ENCODE data around the gene IMPA2.
"Not testable (repeated sequence)": the region's sequence is repeated elsewhere in the genome, so short reads cannot be mapped to it uniquely, and the experiment has no call there.

Gene IMPA2

GRCh38 chr18:12056034-12056883 is 75.0 kb downstream of the IMPA2 start:
- DNase-seq, result no peak

DNA sequence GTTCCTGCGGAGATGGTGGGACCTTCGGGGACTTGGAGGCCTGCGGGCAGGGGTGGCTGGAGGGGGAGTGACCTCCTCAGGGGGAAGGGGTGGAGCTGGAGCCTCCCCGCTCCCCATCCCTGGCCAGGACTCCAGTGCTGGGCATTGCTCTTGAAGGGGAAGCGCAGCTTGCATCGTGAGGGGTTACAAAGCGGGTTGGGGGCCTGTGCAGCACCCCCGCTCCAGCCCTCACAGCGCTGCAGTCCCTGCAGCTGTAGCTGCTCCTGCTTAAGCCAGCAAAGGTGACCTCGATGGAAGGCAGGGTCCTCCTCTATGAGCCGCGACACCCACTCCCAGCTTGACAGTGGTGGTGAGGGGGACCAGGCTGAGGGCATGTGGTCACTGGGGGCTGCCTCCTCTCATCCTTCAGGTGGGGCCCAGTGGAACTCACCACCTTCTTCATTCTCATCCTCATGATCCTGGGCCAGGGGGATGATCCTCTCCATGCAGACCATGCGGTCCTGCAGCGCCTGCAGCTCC is 75.6 kb downstream of the IMPA2 start:
- DNase-seq, result no peak

- no peak for DNase-seq
Measured at GRCh38 chr18:12057419-12058039, 76.2 kb downstream of the IMPA2 start.

DNA sequence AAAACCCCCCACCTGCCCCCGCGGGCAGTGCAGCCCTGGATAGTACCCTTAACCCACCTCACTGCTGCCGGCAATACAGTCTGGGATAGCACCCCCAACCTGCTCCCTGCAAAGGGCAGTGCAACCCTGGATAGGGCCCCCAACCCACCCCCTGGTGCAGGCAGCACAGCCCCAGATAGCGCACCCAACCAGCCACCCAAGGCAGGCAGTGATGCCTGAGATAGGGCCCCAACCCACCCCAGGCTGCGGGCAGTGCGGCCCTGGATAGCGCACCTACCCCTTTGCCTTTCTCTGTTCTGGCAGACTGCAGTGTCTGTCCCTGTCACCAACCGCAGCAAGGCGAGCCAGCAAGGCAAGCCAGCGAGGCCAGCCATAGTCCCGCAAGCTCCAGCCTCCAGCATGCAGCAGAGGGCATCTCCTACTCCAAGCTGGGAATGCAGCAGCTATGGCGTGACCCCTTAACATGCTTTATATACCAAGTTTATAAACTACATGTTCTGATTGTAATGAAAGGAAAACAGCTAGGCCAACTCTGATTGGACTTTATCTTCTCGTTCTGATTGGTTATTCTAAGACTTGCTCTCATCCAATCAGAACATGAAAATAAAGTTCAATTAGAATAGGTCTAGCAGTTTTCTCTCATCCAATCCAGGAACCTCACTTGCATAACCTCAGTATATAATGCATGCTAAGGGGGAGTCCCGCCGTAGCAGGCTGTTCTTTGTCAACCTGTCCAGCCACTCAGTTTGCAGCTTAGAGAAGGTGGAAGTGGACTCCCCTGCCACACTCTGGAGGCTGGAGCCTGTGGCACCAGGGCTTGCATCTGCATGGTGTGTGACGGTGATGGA is 78.3 kb downstream of the IMPA2 start:
- no peak for DNase-seq

DNA sequence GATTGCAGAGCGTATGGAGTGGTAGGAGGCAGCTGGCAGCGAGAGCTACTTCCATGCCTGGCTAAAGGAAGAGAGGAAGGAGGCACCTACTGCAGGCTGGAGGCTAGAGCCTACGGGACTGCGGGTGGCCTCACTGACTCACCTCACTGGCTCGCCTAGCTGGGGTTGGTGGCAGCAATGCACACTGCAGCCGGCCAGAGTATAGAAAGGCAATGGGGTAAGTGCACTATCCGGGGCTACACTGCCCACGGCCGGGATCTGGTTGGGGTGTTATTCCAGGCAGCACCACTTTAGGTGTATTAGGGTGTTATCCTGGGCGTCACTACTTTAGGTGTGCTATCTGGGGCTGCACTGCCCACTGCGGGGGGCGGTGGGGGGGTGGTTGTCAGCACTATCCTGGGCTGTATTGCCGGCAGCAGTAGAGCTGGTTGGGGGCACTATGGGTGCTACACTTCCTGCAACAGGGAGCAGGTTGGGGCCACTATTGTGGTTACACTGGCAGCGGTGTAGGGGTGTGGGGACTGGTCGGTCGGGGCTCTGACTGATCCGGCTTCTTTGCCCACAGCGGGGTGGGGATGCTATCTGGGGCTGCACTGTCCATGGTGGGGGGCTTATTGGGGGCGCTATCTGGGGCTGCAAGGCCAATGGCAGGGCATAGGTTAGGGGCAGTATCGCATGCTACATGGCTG is 79.0 kb downstream of the IMPA2 start:
- no peak for DNase-seq

DNA sequence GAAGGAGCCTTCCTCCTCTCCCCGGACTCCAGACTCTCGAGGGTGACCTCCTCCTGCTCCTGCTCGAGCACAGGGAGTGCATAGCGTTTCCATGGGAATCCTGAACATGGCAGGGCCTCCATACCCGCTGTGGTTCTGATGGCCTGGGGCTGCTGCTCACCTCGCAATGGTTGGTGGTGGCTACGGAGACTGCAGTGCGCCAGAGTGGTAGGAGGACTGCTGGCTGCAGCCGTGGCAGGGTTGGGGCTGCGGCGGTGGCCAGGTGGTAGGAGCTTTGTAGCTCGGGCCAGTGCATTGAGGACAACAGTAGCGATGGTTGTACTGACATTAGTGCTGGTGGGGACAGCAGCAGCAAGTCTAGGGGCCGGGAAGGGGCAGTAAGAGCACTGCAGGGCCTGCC is 80.4 kb downstream of the IMPA2 start:
- DNase-seq, result no peak

DNA sequence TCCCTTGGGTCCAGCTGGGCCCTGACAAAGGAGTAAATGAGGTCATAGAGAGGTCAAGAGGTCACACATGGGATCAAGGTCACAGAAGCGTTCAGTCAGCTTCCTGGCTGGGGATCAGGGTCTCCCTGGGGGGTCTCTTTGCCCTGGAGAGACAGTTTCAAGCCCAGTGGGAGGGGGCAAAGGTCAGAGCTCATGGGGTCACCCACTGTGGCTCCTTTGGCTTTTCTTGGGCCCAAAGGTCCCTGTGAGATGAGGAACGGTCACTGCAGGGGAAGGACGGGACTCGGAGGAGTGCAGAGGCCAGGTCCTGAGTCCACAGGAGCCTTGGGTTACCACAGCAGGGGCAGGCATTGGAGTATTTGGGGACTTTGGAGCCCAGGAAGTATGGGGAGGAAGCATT is 81.7 kb downstream of the IMPA2 start:
- DNase-seq, result no peak

- no peak for DNase-seq
Measured at GRCh38 chr18:12064086-12064763, 82.9 kb downstream of the IMPA2 start.

GRCh38 chr18:12065397-12065796 is 84.1 kb downstream of the IMPA2 start:
- no peak for DNase-seq

GRCh38 chr18:12066910-12067511 is 85.7 kb downstream of the IMPA2 start:
- no peak for DNase-seq

DNA sequence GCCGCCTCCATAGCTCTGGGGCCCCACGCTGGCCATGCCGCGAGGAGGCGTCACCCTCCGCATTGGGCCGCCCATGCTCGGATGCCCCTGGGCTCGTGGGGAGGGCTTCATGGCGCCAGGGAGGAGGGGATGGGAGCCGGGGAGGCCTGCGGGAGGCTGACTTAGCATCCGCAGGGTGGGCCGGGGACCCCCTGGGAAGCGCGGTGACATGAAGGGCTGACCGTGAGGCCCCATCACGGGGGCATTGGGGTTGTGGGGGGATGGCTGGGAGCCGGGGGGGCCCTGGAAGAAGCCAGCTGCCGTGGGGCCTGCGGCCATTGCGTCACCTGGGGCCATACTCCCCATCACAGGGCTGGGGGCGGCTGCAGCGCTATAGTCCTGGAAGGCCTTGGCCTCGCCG is 86.4 kb downstream of the IMPA2 start:
- DNase-seq, result no peak

DNA sequence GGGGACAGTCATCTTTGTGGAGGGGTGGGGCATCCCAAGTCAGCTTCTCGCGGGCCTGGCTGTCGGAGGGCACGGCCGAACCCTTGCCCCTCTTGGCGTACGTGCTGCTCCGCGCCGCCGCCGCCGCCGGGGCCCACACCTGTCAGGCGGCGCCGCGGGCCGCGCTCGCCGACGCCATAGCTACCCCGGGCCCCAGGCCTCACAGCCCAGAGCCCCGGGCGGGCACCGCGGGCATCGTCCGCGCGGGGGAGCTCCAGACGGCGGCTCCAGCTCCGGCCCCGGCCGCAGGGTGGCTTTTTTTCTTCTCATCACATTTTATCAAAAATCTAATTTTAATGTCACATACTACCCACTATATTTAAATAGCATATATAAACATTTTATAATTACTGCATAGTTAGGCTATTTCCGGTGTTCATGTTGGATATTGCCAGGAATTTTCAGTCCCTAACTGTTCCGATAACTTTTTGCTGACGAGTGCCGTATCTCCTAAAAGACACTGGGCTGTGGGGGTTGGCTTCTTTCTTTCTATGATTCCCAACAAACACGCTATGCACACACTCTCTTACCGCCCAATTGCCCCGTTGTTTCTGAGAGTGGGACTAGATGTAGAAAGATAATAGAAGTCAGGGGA is 87.1 kb downstream of the IMPA2 start:
- not testable (repeated sequence) for DNase-seq

DNA sequence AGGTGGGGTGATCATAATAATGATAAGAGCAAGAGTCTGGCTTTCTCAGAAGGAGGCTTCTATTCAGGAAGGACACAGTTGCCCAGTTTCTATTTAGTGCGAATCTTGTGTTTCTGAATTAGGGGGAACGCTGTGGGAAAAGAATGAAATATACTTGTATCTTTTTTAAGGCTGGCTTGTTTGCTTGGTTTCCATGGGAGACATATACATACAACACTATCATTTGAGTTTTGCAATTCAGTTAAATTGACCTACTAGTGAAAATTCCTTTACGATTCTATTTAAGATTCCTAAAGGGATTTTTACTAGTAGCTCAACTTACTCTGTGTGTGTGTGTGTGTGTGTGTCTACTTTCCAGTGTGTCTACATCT is 87.6 kb downstream of the IMPA2 start:
- DNase-seq, result no peak

GRCh38 chr18:12071066-12071465 is 89.8 kb downstream of the IMPA2 start:
- not testable (repeated sequence) for DNase-seq

DNA sequence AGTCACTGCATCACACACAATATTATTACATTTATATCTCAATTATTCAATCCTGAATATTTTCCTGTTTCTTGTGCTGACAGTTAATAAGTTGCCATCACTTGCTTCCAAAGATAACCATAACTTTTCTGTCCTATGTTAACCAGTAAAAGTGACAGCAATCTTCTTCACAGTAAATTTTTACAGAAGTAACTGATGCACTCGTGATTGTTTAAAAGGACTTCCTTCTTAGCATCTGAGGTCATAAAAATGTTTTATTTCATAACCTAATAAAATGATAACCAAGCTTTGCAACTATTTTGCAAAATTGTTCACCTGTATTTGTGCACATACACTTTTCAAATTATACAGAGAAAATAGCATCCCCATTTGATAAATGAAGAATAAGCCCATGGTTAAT is 91.7 kb downstream of the IMPA2 start:
- no peak for DNase-seq

DNA sequence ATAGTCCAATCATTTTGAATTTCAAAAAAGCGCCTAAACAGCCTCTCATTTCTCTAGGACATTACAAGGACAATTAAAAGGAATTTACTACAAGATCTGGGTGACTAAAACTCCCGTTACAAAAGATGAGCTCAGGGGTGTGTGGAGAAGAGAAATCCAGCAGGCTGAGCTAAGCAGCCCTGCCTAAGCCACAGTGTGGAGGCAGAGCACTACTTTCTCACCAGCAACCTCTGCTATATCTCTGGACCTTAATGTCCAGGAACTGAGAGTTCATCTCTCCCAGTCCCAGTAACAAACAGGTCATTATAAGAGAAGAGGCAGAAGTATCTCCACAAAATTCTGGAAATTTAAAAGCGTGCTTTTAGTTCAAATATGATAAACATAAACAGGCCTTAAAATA is 93.4 kb downstream of the IMPA2 start:
- DNase-seq, result no peak

DNA sequence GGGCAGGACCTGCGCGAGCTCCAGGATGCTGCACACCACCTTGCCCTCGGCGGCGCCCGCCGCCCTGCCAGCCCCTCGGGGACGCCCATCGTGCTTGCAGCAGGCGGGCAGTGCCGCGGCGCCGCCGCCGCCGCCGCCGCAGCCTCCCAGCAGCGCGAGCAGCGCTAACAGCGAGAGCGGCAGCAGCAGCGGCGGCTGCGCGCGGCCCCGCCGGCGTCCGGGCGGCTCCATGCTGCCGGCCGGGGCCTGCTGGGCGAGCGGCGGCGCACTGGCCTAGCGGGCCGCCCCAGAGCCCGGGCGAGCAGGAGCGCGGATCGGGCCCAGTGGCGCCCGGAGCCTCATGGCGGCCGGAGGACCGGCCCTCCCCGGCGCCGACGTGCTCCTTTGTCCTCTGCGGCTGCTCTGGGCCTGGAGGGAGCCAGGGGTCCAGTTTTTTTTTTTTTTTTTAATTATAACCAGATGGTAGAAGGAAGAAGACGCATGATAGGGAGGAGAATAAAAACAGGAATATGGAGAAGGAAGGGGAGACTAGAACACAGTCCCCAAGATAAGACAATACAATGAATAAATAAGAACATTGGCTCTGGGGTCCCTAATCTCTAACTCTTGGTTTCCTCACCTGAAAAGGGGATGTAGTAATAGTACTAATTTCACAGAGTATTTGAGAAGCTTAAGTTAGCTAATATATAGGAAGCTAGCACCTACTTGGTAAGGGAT is 95.3 kb downstream of the IMPA2 start:
- peak; percentile 54 for DNase-seq

GRCh38 chr18:12077994-12078393 is 96.7 kb downstream of the IMPA2 start:
- DNase-seq, result not testable (repeated sequence)

- DNase-seq, result peak; percentile 78
Measured at GRCh38 chr18:12079491-12080237, 98.4 kb downstream of the IMPA2 start.

All from NCI-H2171 treated with DMSO at 0.1 percent for 48 hours (cell line).